ENCODE data around the gene C12orf42. TPM values are rescaled to one million over a fixed set of nuclear protein-coding genes. Genes with fewer than 3 reads are reported as not detected.

The C12orf42 gene
- total and polyA plus RNA-seq, 2 of the 4 experiments (the other 2 are of a cell fraction) = not detected

GRCh38 chr12:103456006-103456405, 39.8 kb downstream of the C12orf42 start:
- H3K4me1 ChIP-seq (ENCODE audit: control insufficient read depth, insufficient read depth, low read length) = no peaks in the 10 kb centered on the region
- no peak overlapping the region for H3K23ac ChIP-seq (ENCODE audit: low read depth, low read length)
- WGBS, 2 experiments (ENCODE audit: extremely low coverage in 2 of 2, insufficient read length in 1 of 2) = no CpG with 5 or more reads among the region's 2 CpGs
- no peak overlapping the region for H2BK20ac ChIP-seq (ENCODE audit: low read depth, low read length)
- H3K27ac ChIP-seq (ENCODE audit: insufficient read depth, low read length) = no peak overlapping the region
- no peak overlapping the region for H3K4ac ChIP-seq (ENCODE audit: low read depth, low read length)
- H4K91ac ChIP-seq (ENCODE audit: insufficient read depth, low read depth, low read length) = no peak overlapping the region
- dilution Hi-C loops (cut with HindIII; ENCODE audit: low sequenced_read_pairs, unreplicated experiment) = no loop called here
- no peak overlapping the region for H4K8ac ChIP-seq (ENCODE audit: low read depth in 2 of 2, low read length in 2 of 2)
- no peak overlapping the region for H2AFZ ChIP-seq (replicated peaks; ENCODE audit: low read length, poor library complexity)
- intact Hi-C loops (cut with micrococcal nuclease) = no loop called here
- no peaks in the 10 kb centered on the region for H3K27me3 ChIP-seq (ENCODE audit: control insufficient read depth, insufficient read depth, low read length)
- H3K14ac ChIP-seq (replicated peaks; ENCODE audit: low read depth, low read length) = no peak overlapping the region
- no peaks in the 10 kb centered on the region for H3K36me3 ChIP-seq (ENCODE audit: control insufficient read depth, insufficient read depth, low read length)
- H3K9me3 ChIP-seq (ENCODE audit: control insufficient read depth, insufficient read depth, low read length) = peaks cover 10% of the 10 kb centered on the region
- ATAC-seq (ENCODE audit: low read depth) (no peak), DNase-seq (no peak)
- no peak overlapping the region for H3K9ac ChIP-seq (ENCODE audit: low read depth, low read length)
- TF ChIP-seq FOS (IDR thresholded peaks at IDR 0.05; ENCODE audit: low read depth, low read length) (no peak), POLR2A (IDR thresholded peaks at IDR 0.05; ENCODE audit: low read depth, low read length) (no peak), RAD21 (IDR thresholded peaks at IDR 0.05; ENCODE audit: low read length) (no peak), ELK1 (IDR thresholded peaks at IDR 0.05; ENCODE audit: borderline replicate concordance, low read depth, low read length) (no peak), USF2 (IDR thresholded peaks at IDR 0.05; ENCODE audit: low read depth, low read length) (no peak), BHLHE40 (IDR thresholded peaks at IDR 0.05; ENCODE audit: low read depth, low read length) (no peak), SMC3 (IDR thresholded peaks at IDR 0.05; ENCODE audit: low read depth, low read length) (no peak), NFE2L2 (IDR thresholded peaks at IDR 0.05; ENCODE audit: low read depth, low read length) (no peak), MAZ (IDR thresholded peaks at IDR 0.05; ENCODE audit: borderline replicate concordance, low read depth, low read length) (no peak), CEBPB (IDR thresholded peaks at IDR 0.05; ENCODE audit: low read depth, low read length) (no peak), RFX5 (IDR thresholded peaks at IDR 0.05; ENCODE audit: low read depth, low read length) (no peak), MXI1 (IDR thresholded peaks at IDR 0.05; ENCODE audit: borderline replicate concordance, low read depth, low read length) (no peak), RCOR1 (IDR thresholded peaks at IDR 0.05; ENCODE audit: insufficient replicate concordance, low read length) (no peak), MAFK (IDR thresholded peaks at IDR 0.05; ENCODE audit: low read depth, low read length) (no peak), CHD1 (IDR thresholded peaks at IDR 0.05; ENCODE audit: low read depth, low read length) (no peak)
- TF ChIP-seq, protein P1, sequence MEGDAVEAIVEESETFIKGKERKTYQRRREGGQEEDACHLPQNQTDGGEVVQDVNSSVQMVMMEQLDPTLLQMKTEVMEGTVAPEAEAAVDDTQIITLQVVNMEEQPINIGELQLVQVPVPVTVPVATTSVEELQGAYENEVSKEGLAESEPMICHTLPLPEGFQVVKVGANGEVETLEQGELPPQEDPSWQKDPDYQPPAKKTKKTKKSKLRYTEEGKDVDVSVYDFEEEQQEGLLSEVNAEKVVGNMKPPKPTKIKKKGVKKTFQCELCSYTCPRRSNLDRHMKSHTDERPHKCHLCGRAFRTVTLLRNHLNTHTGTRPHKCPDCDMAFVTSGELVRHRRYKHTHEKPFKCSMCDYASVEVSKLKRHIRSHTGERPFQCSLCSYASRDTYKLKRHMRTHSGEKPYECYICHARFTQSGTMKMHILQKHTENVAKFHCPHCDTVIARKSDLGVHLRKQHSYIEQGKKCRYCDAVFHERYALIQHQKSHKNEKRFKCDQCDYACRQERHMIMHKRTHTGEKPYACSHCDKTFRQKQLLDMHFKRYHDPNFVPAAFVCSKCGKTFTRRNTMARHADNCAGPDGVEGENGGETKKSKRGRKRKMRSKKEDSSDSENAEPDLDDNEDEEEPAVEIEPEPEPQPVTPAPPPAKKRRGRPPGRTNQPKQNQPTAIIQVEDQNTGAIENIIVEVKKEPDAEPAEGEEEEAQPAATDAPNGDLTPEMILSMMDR (conservative IDR thresholded peaks at IDR 0.05; ENCODE audit: low read depth, low read length) = no peak
- H3K9me1 ChIP-seq (ENCODE audit: insufficient read depth, low read length) = no peaks in the 10 kb centered on the region
- in situ Hi-C loops (cut with MboI; ENCODE audit: low sequenced_read_pairs) = no loop called here
- ChIA-PET CTCF (no interaction called here), POLR2A (ENCODE audit: unreplicated experiment) (no interaction called here)
- no peak overlapping the region for H3K56ac ChIP-seq (ENCODE audit: extremely low read depth, insufficient read depth, low read length)
- H3K18ac ChIP-seq (ENCODE audit: low read depth, low read length) = no peak overlapping the region
- H2AK9ac ChIP-seq (replicated peaks; ENCODE audit: low read depth, low read length, poor library complexity) = no peak overlapping the region
- H3K4me3 ChIP-seq (ENCODE audit: insufficient read depth, low read depth, low read length) = no peak overlapping the region
- H4K20me1 ChIP-seq (ENCODE audit: insufficient read depth, low read length) = no peaks in the 10 kb centered on the region
- H2BK5ac ChIP-seq (ENCODE audit: low read depth, low read length, poor library complexity, severe bottlenecking) = no peak overlapping the region
- no peak overlapping the region for H4K5ac ChIP-seq (ENCODE audit: low read depth, low read length)
- no peaks in the 10 kb centered on the region for H3K79me1 ChIP-seq (ENCODE audit: low read depth in 1 of 2, low read length in 2 of 2)
- H2BK120ac ChIP-seq (ENCODE audit: low read depth, low read length) = no peak overlapping the region
- no peak overlapping the region for H2AK5ac ChIP-seq (ENCODE audit: low read depth, low read length)
- no peak overlapping the region for H2BK15ac ChIP-seq (ENCODE audit: low read depth, low read length)
- no TSS peak for BruUV-seq (replicated peaks)
- no peak overlapping the region for H3K4me2 ChIP-seq (ENCODE audit: low read depth, low read length)

Data from IMR-90 (cell line).